ENCODE data around the gene EML1.

GRCh38 chr14:99803803-99804202, 10.6 kb downstream of the EML1 start:
- TF ChIP-seq EZH2phosphoT487 (IDR thresholded peaks at IDR 0.05; ENCODE audit: low read depth, severe bottlenecking, unreplicated experiment): no peak
- no peak for TF ChIP-seq EZH2 (IDR thresholded peaks at IDR 0.05; ENCODE audit: borderline replicate concordance)

Measured in hepatocyte (in vitro differentiated cells).